Endothelial cell of umbilical vein (primary cell): ENCODE measurements around the gene SLC18A3. TPM values are rescaled to one million over a fixed set of nuclear protein-coding genes. Genes with fewer than 3 reads are reported as not detected.

Source experiments
- BruUV-seq: library from RNA; stranded (reverse); fragments of 400-500 nt; replicated peaks from 2 replicates; lab custom pipeline; 2021; lab: Mats Ljungman, UMichigan
- CTCF ChIA-PET: fragments of 300-600, 350-600 bp; sonication (Branson Sonifier 250); formaldehyde crosslinking; loops from one replicate; lab custom pipeline; 2021; ENCODE audit warnings: antibody characterized with exemption, inconsistent platforms; lab: Charles Lee
- POLR2A ChIA-PET: fragments of 300-600, 350-600 bp; sonication (Branson Sonifier 250); formaldehyde crosslinking; loops from one replicate; lab custom pipeline; 2021; ENCODE audit warnings: antibody characterized with exemption, inconsistent platforms; lab: Charles Lee
- DNase-seq: peaks from one replicate; pipeline ENCODE4 v3.0.0-alpha.2; 2011; ENCODE audit warnings: low read depth, low spot score
- FAIRE-seq: peaks from 2 replicates; lab custom pipeline; 2011; peaks lifted over from hg19 to GRCh38; lab: Jason Lieb, UNC
- H2AFZ ChIP-seq: 2 replicates; pipeline ENCODE4 v1.6.0; 2012; ENCODE audit warnings: low read depth, low read length, control low read depth, inconsistent platforms
- H3K27ac ChIP-seq: 2 replicates; pipeline ENCODE4 v1.5.1; 2011; ENCODE audit warnings: low read depth, mild to moderate bottlenecking, control low read depth, low read length, moderate library complexity; ENCODE audit not compliant: insufficient read depth
- H3K27me3 ChIP-seq, 2 experiments: 2 replicates each; pipeline versions ENCODE4 v1.6.0 to v1.6.1; 2011; ENCODE audit warnings: low read length in 2 of 2, mixed read lengths in 1 of 2; ENCODE audit not compliant: control insufficient read depth in 2 of 2, insufficient read depth in 2 of 2
- H3K36me3 ChIP-seq, 2 experiments: 2 replicates in 1 of 2; 3 replicates in 1 of 2; pipeline ENCODE4 v1.5.1; 2011; ENCODE audit warnings: low read length in 2 of 2, mild to moderate bottlenecking in 1 of 2, moderate library complexity in 1 of 2; ENCODE audit not compliant: control insufficient read depth in 2 of 2, insufficient read depth in 2 of 2; ENCODE audit errors: extremely low read depth in 1 of 2
- H3K4me1 ChIP-seq: 3 replicates; pipeline ENCODE4 v1.5.1; 2011; ENCODE audit warnings: mild to moderate bottlenecking, low read length; ENCODE audit not compliant: control insufficient read depth, insufficient read depth; ENCODE audit errors: extremely low read depth
- H3K4me2 ChIP-seq: 2 replicates; pipeline ENCODE4 v1.6.1; 2011; ENCODE audit warnings: low read length, control low read depth, mixed read lengths; ENCODE audit not compliant: insufficient read depth
- H3K4me3 ChIP-seq, 3 experiments: fragments of 200-600 bp in 1 of 3; sonication (generic), shearing (Covaris generic) in 1 of 3; replicated peaks in 1 of 3; 2 replicates each; pipeline ENCODE4 v1.5.1; 2011 to 2016; ENCODE audit warnings: control low read depth in 3 of 3, low read length in 3 of 3, mild to moderate bottlenecking in 2 of 3, inconsistent platforms in 1 of 3, low read depth in 1 of 3, moderate library complexity in 1 of 3; ENCODE audit not compliant: insufficient read depth in 1 of 3
- H3K79me2 ChIP-seq: 2 replicates; pipeline ENCODE4 v1.6.0; 2012; ENCODE audit warnings: low read length, inconsistent platforms; ENCODE audit not compliant: control insufficient read depth, insufficient read depth
- H3K9ac ChIP-seq: replicated peaks from 2 replicates; pipeline ENCODE3; 2011; ENCODE audit warnings: low read length, control low read depth; ENCODE audit not compliant: insufficient read depth; ENCODE audit errors: extremely low read depth
- H3K9me1 ChIP-seq: replicated peaks from 3 replicates; pipeline ENCODE4 v1.6.0; 2011; ENCODE audit warnings: mild to moderate bottlenecking, low read length; ENCODE audit not compliant: control insufficient read depth, insufficient read depth; ENCODE audit errors: extremely low read depth
- H3K9me3 ChIP-seq: replicated peaks from 2 replicates; pipeline ENCODE4 v1.5.1; 2012; ENCODE audit warnings: low read length, inconsistent platforms; ENCODE audit not compliant: control insufficient read depth, insufficient read depth
- H4K20me1 ChIP-seq: replicated peaks from 2 replicates; pipeline ENCODE3; 2011; ENCODE audit warnings: mild to moderate bottlenecking, low read length; ENCODE audit not compliant: control insufficient read depth, insufficient read depth; ENCODE audit errors: extremely low read depth
- EZH2 ChIP-seq: IDR thresholded peaks from 2 replicates; pipeline ENCODE4 v1.6.1; 2012; ENCODE audit warnings: borderline replicate concordance, low read depth, mild to moderate bottlenecking, moderate library complexity, low read length, inconsistent platforms; ENCODE audit not compliant: severe bottlenecking
- FOS ChIP-seq: IDR thresholded peaks from 2 replicates; pipeline ENCODE4 v1.6.1; 2011; ENCODE audit warnings: mild to moderate bottlenecking, low read length, moderate library complexity, borderline replicate concordance; ENCODE audit not compliant: insufficient read depth
- GATA2 ChIP-seq: IDR thresholded peaks from 2 replicates; pipeline ENCODE4 v1.7.0; 2011; ENCODE audit warnings: low read depth, mild to moderate bottlenecking, moderate library complexity, mixed read lengths, low read length; ENCODE audit not compliant: insufficient read length, insufficient read depth
- JUN ChIP-seq: IDR thresholded peaks from 2 replicates; pipeline ENCODE4 v1.6.1; 2011; ENCODE audit warnings: borderline replicate concordance, low read depth; ENCODE audit not compliant: insufficient read length, insufficient read depth
- MYC ChIP-seq: IDR thresholded peaks from one replicate; pipeline ENCODE4 v1.6.1; 2011; ENCODE audit warnings: mild to moderate bottlenecking, low read depth, low read length
- POLR2A ChIP-seq: IDR thresholded peaks from 2 replicates; pipeline ENCODE4 v1.6.1; 2012; ENCODE audit warnings: low read depth, mild to moderate bottlenecking, control low read depth, low read length
- POLR2AphosphoS5 ChIP-seq: IDR thresholded peaks from 2 replicates; pipeline ENCODE4 v1.6.1; 2012; ENCODE audit warnings: low read depth, mild to moderate bottlenecking, control low read depth, low read length, moderate library complexity; ENCODE audit not compliant: insufficient read depth
- dilution Hi-C: fragments of 300-500 bp; cut with MboI; formaldehyde crosslinking; loops from one replicate; pipeline ENCODE4 v1.15.0; 2019; ENCODE audit warnings: low sequenced_read_pairs; ENCODE audit not compliant: extremely low pct_ligation_motif_present
- intact Hi-C: fragments of 100-400 bp; cut with micrococcal nuclease; formaldehyde crosslinking; loops from one replicate; pipeline ENCODE4 v1.10.0; 2022
- polyA plus RNA-seq, 4 experiments: library from polyadenylated mRNA; depleted of rRNA in 3 of 4; stranded (reverse) in 3 of 4; unstranded in 1 of 4; fragments of >200 nt; gene quantifications; 2 replicates each; pipeline versions ENCODE4 v1.2.1 to v1.2.3, GENCODE V29; 2011 to 2012; ENCODE audit warnings: missing spikeins in 1 of 4
- total RNA-seq: library from RNA; stranded (reverse); gene quantifications from 2 replicates; pipeline ENCODE4 v1.2.3, GENCODE V29; 2021
- TF ChIP-seq, protein P1 (sequence below): IDR thresholded peaks from 2 replicates; pipeline ENCODE4 v1.6.1; 2011; ENCODE audit not compliant: insufficient read depth, insufficient read length
- TF ChIP-seq, protein P2 (sequence below), 2 donors: IDR thresholded peaks; 1 replicate in 1 of 2; 2 replicates in 1 of 2; pipeline ENCODE4 v1.5.1; 2011; ENCODE audit warnings: low read length in 2 of 2, mild to moderate bottlenecking in 2 of 2, moderate library complexity in 2 of 2, control low read depth in 1 of 2, inconsistent platforms in 1 of 2, low read depth in 1 of 2; ENCODE audit not compliant: insufficient read depth in 1 of 2; ENCODE audit errors: extremely low read depth in 1 of 2

Gene SLC18A3
- total and polyA plus RNA-seq, 2 donors (not counting 3 experiments of a cell fraction or from before 2014, with no cell fraction given), result not detected

DNA sequence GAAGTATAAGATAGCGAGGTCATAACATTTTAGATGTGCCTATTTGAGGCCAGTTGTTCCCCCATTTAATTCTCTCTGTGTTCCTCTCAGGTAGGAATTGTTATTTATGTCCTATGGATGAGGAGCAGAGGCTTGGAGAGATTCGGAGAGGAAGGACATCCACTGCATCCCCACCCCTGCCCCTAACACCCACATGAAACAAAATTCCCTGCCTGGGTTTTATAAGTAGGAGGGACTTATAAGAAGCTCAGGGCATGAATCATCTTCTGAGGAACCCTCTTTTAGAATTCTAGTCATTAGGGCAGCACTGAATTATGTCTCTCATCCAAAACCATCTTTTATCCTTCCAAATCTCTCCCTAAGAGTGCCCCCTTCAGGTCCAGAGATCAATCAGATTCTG lies 8.7 kb downstream of the SLC18A3 start:
- no peak overlapping the region for H3K4me2 ChIP-seq
- H3K27me3 ChIP-seq, result peaks cover 23 to 26% of the 10 kb centered on the region in 2 experiments
- no peaks in the 10 kb centered on the region for H3K79me2 ChIP-seq
- H2AFZ ChIP-seq, result no peak overlapping the region
- ChIA-PET POLR2A (no interaction called here), CTCF (interaction anchor here (1.1 to 1.2 kb wide), 2 partner anchors 9 to 28 kb away, joined by 3 read pairs; no protein-coding TSS in a partner anchor)
- FAIRE-seq (no peak), DNase-seq (no peak)
- H3K9me3 ChIP-seq, result no peaks in the 10 kb centered on the region
- H3K27ac ChIP-seq, result no peak overlapping the region
- H3K9me1 ChIP-seq, result no peaks in the 10 kb centered on the region
- H4K20me1 ChIP-seq, result no peaks in the 10 kb centered on the region
- no peak overlapping the region for H3K4me3 ChIP-seq
- H3K4me1 ChIP-seq, result no peaks in the 10 kb centered on the region
- H3K36me3 ChIP-seq, result no peaks in the 10 kb centered on the region
- TF ChIP-seq MYC (no peak), POLR2AphosphoS5 (no peak), GATA2 (no peak)
- TF ChIP-seq, protein P1, sequence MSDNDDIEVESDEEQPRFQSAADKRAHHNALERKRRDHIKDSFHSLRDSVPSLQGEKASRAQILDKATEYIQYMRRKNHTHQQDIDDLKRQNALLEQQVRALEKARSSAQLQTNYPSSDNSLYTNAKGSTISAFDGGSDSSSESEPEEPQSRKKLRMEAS, result no peak
- TF ChIP-seq, protein P2, sequence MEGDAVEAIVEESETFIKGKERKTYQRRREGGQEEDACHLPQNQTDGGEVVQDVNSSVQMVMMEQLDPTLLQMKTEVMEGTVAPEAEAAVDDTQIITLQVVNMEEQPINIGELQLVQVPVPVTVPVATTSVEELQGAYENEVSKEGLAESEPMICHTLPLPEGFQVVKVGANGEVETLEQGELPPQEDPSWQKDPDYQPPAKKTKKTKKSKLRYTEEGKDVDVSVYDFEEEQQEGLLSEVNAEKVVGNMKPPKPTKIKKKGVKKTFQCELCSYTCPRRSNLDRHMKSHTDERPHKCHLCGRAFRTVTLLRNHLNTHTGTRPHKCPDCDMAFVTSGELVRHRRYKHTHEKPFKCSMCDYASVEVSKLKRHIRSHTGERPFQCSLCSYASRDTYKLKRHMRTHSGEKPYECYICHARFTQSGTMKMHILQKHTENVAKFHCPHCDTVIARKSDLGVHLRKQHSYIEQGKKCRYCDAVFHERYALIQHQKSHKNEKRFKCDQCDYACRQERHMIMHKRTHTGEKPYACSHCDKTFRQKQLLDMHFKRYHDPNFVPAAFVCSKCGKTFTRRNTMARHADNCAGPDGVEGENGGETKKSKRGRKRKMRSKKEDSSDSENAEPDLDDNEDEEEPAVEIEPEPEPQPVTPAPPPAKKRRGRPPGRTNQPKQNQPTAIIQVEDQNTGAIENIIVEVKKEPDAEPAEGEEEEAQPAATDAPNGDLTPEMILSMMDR (IDR thresholded peaks at IDR 0.05; ENCODE audit: extremely low read depth in 1 of 2, insufficient read depth in 1 of 2, low read depth in 1 of 2, low read length in 2 of 2), result no peak
- intact Hi-C loops, result no loop called here
- no TSS peak for BruUV-seq
- no peak overlapping the region for H3K9ac ChIP-seq
- dilution Hi-C loops, result no loop called here

DNA sequence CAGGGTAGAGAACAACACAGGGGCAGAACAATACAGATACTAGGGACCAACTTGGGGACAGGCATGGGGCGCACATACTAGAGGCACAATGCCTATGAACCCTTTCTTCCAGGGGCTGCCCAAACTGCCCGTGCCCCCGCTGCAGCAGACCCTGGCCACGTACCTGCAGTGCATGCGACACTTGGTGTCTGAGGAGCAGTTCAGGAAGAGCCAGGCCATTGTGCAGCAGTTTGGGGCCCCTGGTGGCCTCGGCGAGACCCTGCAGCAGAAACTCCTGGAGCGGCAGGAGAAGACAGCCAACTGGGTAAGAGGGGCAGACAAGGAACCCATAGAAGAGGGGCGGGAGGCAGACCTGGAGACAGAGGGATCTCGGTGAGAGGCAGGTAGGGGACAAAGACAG lies 9.5 kb downstream of the SLC18A3 start:
- no peaks in the 10 kb centered on the region for H3K9me3 ChIP-seq
- no peak overlapping the region for H3K27ac ChIP-seq
- H3K4me3 ChIP-seq, result no peak overlapping the region
- dilution Hi-C loops, result no loop called here
- intact Hi-C loops, result no loop called here
- DNase-seq (no peak), FAIRE-seq (no peak)
- no peak overlapping the region for H2AFZ ChIP-seq
- no peaks in the 10 kb centered on the region for H3K4me1 ChIP-seq
- H3K79me2 ChIP-seq, result no peaks in the 10 kb centered on the region
- no TSS peak for BruUV-seq
- no peaks in the 10 kb centered on the region for H3K9me1 ChIP-seq
- peaks cover 19 to 20% of the 10 kb centered on the region in 2 experiments for H3K27me3 ChIP-seq
- no peaks in the 10 kb centered on the region for H4K20me1 ChIP-seq
- ChIA-PET CTCF (interaction anchor here (1.1 to 1.2 kb wide), 2 partner anchors 10 to 29 kb away, joined by 3 read pairs; no protein-coding TSS in a partner anchor), POLR2A (no interaction called here)
- no peak for TF ChIP-seq MYC
- TF ChIP-seq FOS, result no peak
- TF ChIP-seq EZH2, result no peak
- TF ChIP-seq, protein P2 (IDR thresholded peaks at IDR 0.05; ENCODE audit: extremely low read depth in 1 of 2, insufficient read depth in 1 of 2, low read depth in 1 of 2, low read length in 2 of 2), result no peak
- no peak for TF ChIP-seq GATA2
- TF ChIP-seq, protein P1, result no peak
- TF ChIP-seq JUN, result no peak
- no peak for TF ChIP-seq POLR2A
- TF ChIP-seq POLR2AphosphoS5, result no peak
- H3K9ac ChIP-seq, result no peak overlapping the region
- no peaks in the 10 kb centered on the region for H3K36me3 ChIP-seq
- no peak overlapping the region for H3K4me2 ChIP-seq
